ENCODE results near the gene CHST11. TPM values are rescaled to one million over a fixed set of nuclear protein-coding genes. Genes with fewer than 3 reads are reported as not detected.

CHST11 gene
- total RNA-seq, 1 donor from 2014 or later = 11.4 TPM

GRCh38 chr12:104466709-104467345 is 10.1 kb downstream of the CHST11 start:
- Mint-ChIP-seq H3K4me3 (ENCODE audit: low read depth) (no peak overlapping the region), H3K9me3 (ENCODE audit: low read depth) (no peaks in the 10 kb centered on the region), H3K36me3 (ENCODE audit: insufficient read depth) (no peaks in the 10 kb centered on the region), H3K27me3 (no peaks in the 10 kb centered on the region), H3K27ac (no peak overlapping the region), H3K4me1 (ENCODE audit: low read depth) (no peaks in the 10 kb centered on the region)
- TF ChIP-seq CTCF (IDR thresholded peaks at IDR 0.05; ENCODE audit: unreplicated experiment) = no peak
- no peak for DNase-seq (ENCODE audit: low spot score, unreplicated experiment)

- no peaks in the 10 kb centered on the region for H3K9me3 Mint-ChIP-seq (ENCODE audit: low read depth)
- no peaks in the 10 kb centered on the region for H3K27me3 Mint-ChIP-seq
- no peak overlapping the region for H3K4me3 Mint-ChIP-seq (ENCODE audit: low read depth)
- TF ChIP-seq CTCF (IDR thresholded peaks at IDR 0.05; ENCODE audit: unreplicated experiment) = no peak
- H3K4me1 Mint-ChIP-seq (ENCODE audit: low read depth) = no peaks in the 10 kb centered on the region
- DNase-seq (ENCODE audit: low spot score, unreplicated experiment) = no peak
- H3K36me3 Mint-ChIP-seq (ENCODE audit: insufficient read depth) = no peaks in the 10 kb centered on the region
- H3K27ac Mint-ChIP-seq = no peak overlapping the region
These were observed 10.6 kb downstream of the CHST11 start for GRCh38 chr12:104467346-104467837.

GRCh38 chr12:104468371-104468770 is 11.6 kb downstream of the CHST11 start:
- no peak overlapping the region for H3K27ac Mint-ChIP-seq
- DNase-seq (ENCODE audit: low spot score, unreplicated experiment) = no peak
- no peaks in the 10 kb centered on the region for H3K27me3 Mint-ChIP-seq
- H3K4me1 Mint-ChIP-seq (ENCODE audit: low read depth) = peaks cover 2% of the 10 kb centered on the region
- H3K9me3 Mint-ChIP-seq (ENCODE audit: low read depth) = no peaks in the 10 kb centered on the region
- no peaks in the 10 kb centered on the region for H3K36me3 Mint-ChIP-seq (ENCODE audit: insufficient read depth)
- no peak overlapping the region for H3K4me3 Mint-ChIP-seq (ENCODE audit: low read depth)
- no peak for TF ChIP-seq CTCF (IDR thresholded peaks at IDR 0.05; ENCODE audit: unreplicated experiment)

GRCh38 chr12:104469066-104469465 is 12.3 kb downstream of the CHST11 start:
- Mint-ChIP-seq H3K27ac (no peak overlapping the region), H3K4me3 (ENCODE audit: low read depth) (no peak overlapping the region), H3K36me3 (ENCODE audit: insufficient read depth) (no peaks in the 10 kb centered on the region), H3K9me3 (ENCODE audit: low read depth) (no peaks in the 10 kb centered on the region), H3K4me1 (ENCODE audit: low read depth) (peaks cover 2% of the 10 kb centered on the region), H3K27me3 (no peaks in the 10 kb centered on the region)
- no peak for DNase-seq (ENCODE audit: low spot score, unreplicated experiment)
- TF ChIP-seq CTCF (IDR thresholded peaks at IDR 0.05; ENCODE audit: unreplicated experiment) = no peak

- no peak for TF ChIP-seq CTCF (IDR thresholded peaks at IDR 0.05; ENCODE audit: unreplicated experiment)
- Mint-ChIP-seq H3K4me1 (ENCODE audit: low read depth) (peaks cover 2% of the 10 kb centered on the region), H3K36me3 (ENCODE audit: insufficient read depth) (no peaks in the 10 kb centered on the region), H3K4me3 (ENCODE audit: low read depth) (no peak overlapping the region), H3K27ac (no peak overlapping the region), H3K9me3 (ENCODE audit: low read depth) (no peaks in the 10 kb centered on the region), H3K27me3 (no peaks in the 10 kb centered on the region)
- no peak for DNase-seq (ENCODE audit: low spot score, unreplicated experiment)
These were observed 12.8 kb downstream of the CHST11 start for GRCh38 chr12:104469523-104469922.
